Measurements from ENCODE around the gene PLXNB2. TPM values are rescaled to one million over a fixed set of nuclear protein-coding genes. Genes with fewer than 3 reads are reported as not detected.

PLXNB2 gene
- total RNA-seq, 3 donors from 2014 or later, result 232 to 318 (median 250) TPM

DNA sequence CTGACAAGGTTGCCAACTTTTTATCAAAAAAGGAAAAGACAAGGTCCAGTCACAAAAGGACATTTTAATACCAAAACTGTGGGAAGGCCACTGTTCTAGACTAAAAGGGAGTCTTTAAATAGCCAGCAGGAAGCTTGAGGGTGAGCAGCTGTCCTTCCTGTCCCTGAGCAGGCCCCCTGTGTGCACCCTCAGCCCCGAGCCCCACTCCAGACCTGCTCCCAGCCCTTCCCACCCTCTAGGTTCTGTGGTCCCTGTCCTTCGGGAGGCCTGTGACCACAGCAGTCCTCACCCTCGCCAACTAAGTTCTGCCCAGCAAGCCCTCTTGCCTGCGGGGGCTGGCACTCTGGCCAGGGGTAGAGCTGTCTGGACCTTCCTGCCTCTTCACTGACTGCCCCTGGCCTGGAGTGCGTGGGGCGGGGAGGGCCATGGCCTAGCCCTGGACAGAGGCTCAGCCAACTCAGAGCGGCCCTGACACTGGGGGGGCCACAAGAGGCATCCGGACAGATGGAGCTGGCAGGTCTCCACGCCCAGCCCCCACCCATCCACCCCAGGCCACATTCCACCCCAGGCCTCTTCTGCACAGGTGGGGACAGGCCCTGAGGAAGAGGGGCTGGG is 1.6 kb upstream of the PLXNB2 start:
- Histone ChIP-seq H3K9me3 (no peaks in the 10 kb centered on the region), H3K4me1 (ENCODE audit: low read depth) (peaks cover 29% of the 10 kb centered on the region), H3K4me3 (no peak overlapping the region), H3K36me3 (ENCODE audit: low read depth) (no peaks in the 10 kb centered on the region)
- ATAC-seq (no peak), DNase-seq (peak in 2 of 3 donors; percentile 38 to 55)
- TF ChIP-seq, protein P1, sequence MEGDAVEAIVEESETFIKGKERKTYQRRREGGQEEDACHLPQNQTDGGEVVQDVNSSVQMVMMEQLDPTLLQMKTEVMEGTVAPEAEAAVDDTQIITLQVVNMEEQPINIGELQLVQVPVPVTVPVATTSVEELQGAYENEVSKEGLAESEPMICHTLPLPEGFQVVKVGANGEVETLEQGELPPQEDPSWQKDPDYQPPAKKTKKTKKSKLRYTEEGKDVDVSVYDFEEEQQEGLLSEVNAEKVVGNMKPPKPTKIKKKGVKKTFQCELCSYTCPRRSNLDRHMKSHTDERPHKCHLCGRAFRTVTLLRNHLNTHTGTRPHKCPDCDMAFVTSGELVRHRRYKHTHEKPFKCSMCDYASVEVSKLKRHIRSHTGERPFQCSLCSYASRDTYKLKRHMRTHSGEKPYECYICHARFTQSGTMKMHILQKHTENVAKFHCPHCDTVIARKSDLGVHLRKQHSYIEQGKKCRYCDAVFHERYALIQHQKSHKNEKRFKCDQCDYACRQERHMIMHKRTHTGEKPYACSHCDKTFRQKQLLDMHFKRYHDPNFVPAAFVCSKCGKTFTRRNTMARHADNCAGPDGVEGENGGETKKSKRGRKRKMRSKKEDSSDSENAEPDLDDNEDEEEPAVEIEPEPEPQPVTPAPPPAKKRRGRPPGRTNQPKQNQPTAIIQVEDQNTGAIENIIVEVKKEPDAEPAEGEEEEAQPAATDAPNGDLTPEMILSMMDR (IDR thresholded peaks at IDR 0.05), result no peak
- intact Hi-C loops (cut with DNase I, micrococcal nuclease), result no loop called here

DNA sequence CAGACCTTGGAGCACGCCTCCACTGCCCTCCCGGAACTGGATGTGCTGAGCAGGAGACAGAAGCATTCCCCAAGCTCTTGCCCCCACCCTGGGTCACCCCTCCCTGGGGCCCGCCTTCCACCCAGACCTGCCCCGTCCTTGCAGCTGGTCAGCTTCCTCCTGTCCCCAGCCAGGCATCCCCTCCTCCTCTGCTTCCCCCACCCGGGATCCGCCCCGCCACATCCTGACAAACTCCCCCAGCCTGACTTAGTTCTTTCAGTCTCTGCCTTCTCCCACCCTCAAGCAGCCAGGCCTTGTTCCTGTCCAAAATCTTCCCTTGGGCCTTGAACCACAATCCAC is 1.1 kb upstream of the PLXNB2 start:
- peak; percentile 60 to 88 (median 71) for DNase-seq
- ATAC-seq, result no peak
- Histone ChIP-seq H3K36me3 (ENCODE audit: low read depth) (no peaks in the 10 kb centered on the region), H3K9me3 (no peaks in the 10 kb centered on the region), H3K4me1 (ENCODE audit: low read depth) (peaks cover 31% of the 10 kb centered on the region), H3K4me3 (no peak overlapping the region)
- intact Hi-C loops (cut with DNase I, micrococcal nuclease), result no loop called here
- TF ChIP-seq, protein P1 (IDR thresholded peaks at IDR 0.05), result no peak

DNA sequence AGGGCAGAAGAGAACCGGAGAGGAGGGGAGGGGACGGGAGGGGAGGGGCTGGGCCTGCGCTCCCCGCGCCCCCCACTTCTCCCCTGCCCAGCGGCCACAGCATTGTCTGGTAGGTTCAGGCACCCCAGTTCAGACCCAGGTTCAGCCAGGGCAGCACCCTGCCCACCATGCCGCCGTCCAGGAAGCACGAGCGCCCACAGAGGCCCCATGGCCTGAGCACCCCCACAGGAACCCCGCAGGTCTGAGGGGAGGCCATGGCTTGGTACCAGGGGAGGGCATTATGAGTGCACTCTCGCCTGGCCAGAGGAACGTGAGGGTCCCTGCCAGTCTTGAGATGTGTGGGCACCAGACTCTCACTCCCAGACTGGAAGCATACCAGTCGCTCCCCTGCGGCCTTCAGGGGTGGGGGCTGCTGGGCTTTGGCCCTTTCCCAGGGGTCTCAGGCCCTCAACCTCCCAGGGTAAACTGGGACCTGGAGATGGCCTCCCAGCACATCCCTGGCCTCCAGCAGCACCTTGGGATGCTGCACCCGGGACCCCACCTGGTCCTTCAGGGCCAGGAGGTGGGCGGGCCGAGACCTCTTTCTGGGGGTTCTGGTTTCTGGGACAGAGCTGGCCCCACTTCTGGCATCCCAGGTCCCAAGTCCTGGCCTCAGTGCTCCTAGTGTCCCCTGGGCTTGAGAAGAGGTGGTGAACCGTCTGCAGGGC is 597 bp upstream of the PLXNB2 start:
- Histone ChIP-seq H3K36me3 (ENCODE audit: low read depth) (no peaks in the 10 kb centered on the region), H3K4me3 (no peak overlapping the region), H3K4me1 (ENCODE audit: low read depth) (peaks cover 36% of the 10 kb centered on the region), H3K9me3 (no peaks in the 10 kb centered on the region)
- intact Hi-C loops (cut with DNase I, micrococcal nuclease), result no loop called here
- DNase-seq (peak in 2 of 3 donors; percentile 60 to 72), ATAC-seq (no peak)
- TF ChIP-seq, protein P1 (IDR thresholded peaks at IDR 0.05), result no peak

DNA sequence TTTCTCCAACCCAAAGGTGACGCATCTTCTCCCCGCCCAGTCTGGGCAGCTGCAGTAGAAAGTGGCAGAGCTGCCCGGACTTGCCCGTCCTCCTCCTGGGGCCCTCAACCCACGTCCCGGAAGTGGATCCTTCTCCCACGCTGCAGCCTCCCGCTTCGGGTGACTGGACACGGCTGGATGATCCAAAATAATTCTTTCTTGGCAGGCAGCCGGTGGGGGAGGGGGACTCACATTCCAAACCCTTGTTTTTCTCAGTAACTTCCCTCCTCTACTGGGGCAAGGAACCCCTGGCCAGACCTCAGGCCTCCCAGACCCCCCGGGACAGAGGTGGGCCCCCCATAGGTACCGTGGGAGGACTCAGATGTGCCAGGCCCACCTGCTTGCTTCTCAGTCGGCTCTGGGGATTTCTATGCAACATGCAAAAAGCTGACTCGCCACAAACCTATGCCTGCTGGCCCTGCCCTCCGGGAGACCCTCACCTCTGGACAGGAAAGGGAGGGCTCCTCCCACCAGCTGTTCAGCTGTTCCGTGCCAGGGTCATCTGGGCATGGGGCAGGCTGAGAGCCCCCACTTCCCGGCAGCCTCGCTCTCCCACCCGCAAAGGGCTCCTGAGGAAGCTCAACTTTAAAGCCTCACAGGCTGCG is 1.4 kb downstream of the PLXNB2 start:
- ATAC-seq (peak; percentile 66), DNase-seq (peak; percentile 88 to 92 (median 89))
- intact Hi-C loops (cut with DNase I, micrococcal nuclease), result no loop called here
- no peaks in the 10 kb centered on the region for H3K36me3 ChIP-seq (ENCODE audit: low read depth)
- H3K4me3 ChIP-seq, result peak overlapping the region; percentile 84
- peaks cover 55% of the 10 kb centered on the region for H3K4me1 ChIP-seq (ENCODE audit: low read depth)
- TF ChIP-seq, protein P1 (IDR thresholded peaks at IDR 0.05), result no peak
- no peaks in the 10 kb centered on the region for H3K9me3 ChIP-seq

DNA sequence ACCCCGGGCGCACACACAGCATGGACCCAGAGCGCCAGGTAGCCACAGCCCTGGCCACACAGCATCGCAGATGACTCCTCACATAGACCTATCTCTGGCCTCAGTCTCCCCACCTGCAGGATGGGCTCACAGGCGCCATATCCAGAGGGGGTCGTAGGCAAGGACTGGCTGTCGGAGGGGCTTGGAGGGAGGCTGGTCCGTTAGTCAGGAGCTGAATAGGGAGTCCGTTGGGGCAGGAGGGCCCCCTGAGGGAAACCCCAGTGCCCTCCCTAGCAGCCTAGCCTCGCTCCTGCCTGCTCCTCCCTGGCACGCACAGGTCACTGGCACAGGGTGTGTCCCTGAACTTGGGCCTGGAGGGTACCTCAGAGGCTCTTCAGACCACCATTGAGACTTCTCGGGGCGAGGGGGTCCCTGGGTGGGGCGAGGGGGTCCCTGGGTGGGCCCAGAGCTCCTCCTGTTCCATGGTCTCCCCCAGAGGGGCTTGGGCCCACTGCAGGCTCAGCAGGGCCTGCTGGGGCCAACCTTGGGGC is 2.0 kb downstream of the PLXNB2 start:
- ATAC-seq, result peak; percentile 49
- TF ChIP-seq, protein P1 (IDR thresholded peaks at IDR 0.05), result no peak
- Histone ChIP-seq H3K4me1 (ENCODE audit: low read depth) (peaks cover 59% of the 10 kb centered on the region), H3K9me3 (no peaks in the 10 kb centered on the region), H3K4me3 (no peak overlapping the region), H3K36me3 (ENCODE audit: low read depth) (no peaks in the 10 kb centered on the region)
- intact Hi-C loops (cut with DNase I, micrococcal nuclease), result no loop called here
- peak in 2 of 3 donors; percentile 66 to 78 for DNase-seq

Data from mucosa of descending colon (tissue), 3 donors.